ENCODE results near the gene GORAB. TPM values are rescaled to one million over a fixed set of nuclear protein-coding genes. Genes with fewer than 3 reads are reported as not detected.

The GORAB gene
- polyA plus RNA-seq, 1 donor (not counting 4 experiments of a cell fraction or from before 2014, with no cell fraction given), result 12.0 TPM

DNA sequence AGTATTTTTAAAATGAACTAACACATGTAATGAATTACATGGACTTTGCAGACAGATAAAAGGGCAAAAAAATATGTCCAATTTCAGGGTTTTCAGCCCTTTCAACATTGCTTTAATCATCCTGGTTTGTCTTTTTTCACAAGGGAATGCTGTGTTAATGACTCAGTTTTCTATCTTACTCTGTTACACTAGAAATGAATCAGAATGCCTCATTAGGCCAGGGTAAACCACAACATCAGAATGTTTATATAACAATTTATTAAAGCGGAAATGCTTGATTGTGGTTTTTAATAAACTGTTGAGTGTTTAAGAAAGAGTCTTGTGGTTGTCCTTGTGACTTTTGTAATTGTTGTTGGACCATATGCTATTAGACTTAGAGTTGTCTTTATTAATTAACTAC is 13.5 kb downstream of the GORAB start:
- no peaks in the 10 kb centered on the region for H4K20me1 ChIP-seq (ENCODE audit: control insufficient read depth, extremely low read depth, insufficient read depth, low read length)
- no peak overlapping the region for H3K4me3 ChIP-seq (ENCODE audit: control insufficient read depth in 2 of 3, extremely low read depth in 1 of 3, insufficient read depth in 2 of 3, low read depth in 1 of 3, low read length in 3 of 3)
- H3K36me3 ChIP-seq (ENCODE audit: control insufficient read depth in 2 of 2, extremely low read depth in 1 of 2, insufficient read depth in 2 of 2, low read length in 2 of 2), result peaks cover 2 to 10% of the 10 kb centered on the region in 2 experiments
- dilution Hi-C loops (cut with MboI; ENCODE audit: extremely low pct_ligation_motif_present, low sequenced_read_pairs), result no loop called here
- peak overlapping the region; percentile 22 for H3K27ac ChIP-seq (ENCODE audit: control insufficient read depth, insufficient read depth, low read length)
- H3K4me2 ChIP-seq (ENCODE audit: control insufficient read depth, extremely low read depth, insufficient read depth, low read depth, low read length), result no peak overlapping the region
- H3K27me3 ChIP-seq (ENCODE audit: control insufficient read depth, extremely low read depth, insufficient read depth, low read length), result no peaks in the 10 kb centered on the region
- H3K79me2 ChIP-seq (ENCODE audit: control insufficient read depth, insufficient read depth, low read length), result no peaks in the 10 kb centered on the region
- no peak for DNase-seq (ENCODE audit: low read depth, low spot score)
- peak; percentile 61 for FAIRE-seq
- no peaks in the 10 kb centered on the region for H3K9me1 ChIP-seq (ENCODE audit: control insufficient read depth, extremely low read depth, insufficient read depth, low read length)
- peaks cover 13% of the 10 kb centered on the region for H3K4me1 ChIP-seq (ENCODE audit: control insufficient read depth, extremely low read depth, insufficient read depth, low read length)
- no peak overlapping the region for H2AFZ ChIP-seq (ENCODE audit: control insufficient read depth, low read length)
- TF ChIP-seq, protein P1, sequence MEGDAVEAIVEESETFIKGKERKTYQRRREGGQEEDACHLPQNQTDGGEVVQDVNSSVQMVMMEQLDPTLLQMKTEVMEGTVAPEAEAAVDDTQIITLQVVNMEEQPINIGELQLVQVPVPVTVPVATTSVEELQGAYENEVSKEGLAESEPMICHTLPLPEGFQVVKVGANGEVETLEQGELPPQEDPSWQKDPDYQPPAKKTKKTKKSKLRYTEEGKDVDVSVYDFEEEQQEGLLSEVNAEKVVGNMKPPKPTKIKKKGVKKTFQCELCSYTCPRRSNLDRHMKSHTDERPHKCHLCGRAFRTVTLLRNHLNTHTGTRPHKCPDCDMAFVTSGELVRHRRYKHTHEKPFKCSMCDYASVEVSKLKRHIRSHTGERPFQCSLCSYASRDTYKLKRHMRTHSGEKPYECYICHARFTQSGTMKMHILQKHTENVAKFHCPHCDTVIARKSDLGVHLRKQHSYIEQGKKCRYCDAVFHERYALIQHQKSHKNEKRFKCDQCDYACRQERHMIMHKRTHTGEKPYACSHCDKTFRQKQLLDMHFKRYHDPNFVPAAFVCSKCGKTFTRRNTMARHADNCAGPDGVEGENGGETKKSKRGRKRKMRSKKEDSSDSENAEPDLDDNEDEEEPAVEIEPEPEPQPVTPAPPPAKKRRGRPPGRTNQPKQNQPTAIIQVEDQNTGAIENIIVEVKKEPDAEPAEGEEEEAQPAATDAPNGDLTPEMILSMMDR (optimal IDR thresholded peaks at IDR 0.05 in 1 of 3, IDR thresholded peaks at IDR 0.05 in 1 of 3, conservative IDR thresholded peaks at IDR 0.05 in 1 of 3; ENCODE audit: extremely low read depth in 1 of 3, insufficient read depth in 2 of 3, low read length in 3 of 3), result no peak
- TF ChIP-seq EZH2 (IDR thresholded peaks at IDR 0.05; ENCODE audit: low read length), result no peak
- no peak overlapping the region for H3K9ac ChIP-seq (ENCODE audit: control insufficient read depth, extremely low read depth, insufficient read depth, low read length)
- no peaks in the 10 kb centered on the region for H3K9me3 ChIP-seq (ENCODE audit: control insufficient read depth, low read depth, low read length)

DNA sequence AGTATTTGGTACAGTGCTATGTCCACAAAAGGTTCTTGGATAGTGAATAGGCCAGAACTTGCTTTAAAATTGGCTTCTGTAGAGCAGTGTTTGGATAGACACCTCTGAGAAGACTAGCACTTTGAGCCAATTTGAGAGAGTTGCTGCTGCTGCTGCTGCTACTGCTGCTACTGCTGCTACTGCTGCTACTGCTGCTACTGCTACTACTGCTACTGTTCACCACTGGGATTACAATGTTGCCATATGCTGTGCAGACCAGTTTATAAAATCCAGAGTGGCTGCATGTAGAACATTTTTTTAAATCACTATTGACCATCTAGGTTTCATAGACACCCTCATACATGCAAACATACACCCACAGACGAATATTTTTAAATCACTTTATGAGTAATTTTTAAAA is 15.3 kb downstream of the GORAB start:
- Histone ChIP-seq H3K9me1 (ENCODE audit: control insufficient read depth, extremely low read depth, insufficient read depth, low read length) (no peaks in the 10 kb centered on the region), H3K4me2 (ENCODE audit: control insufficient read depth, extremely low read depth, insufficient read depth, low read depth, low read length) (no peak overlapping the region), H3K4me3 (ENCODE audit: control insufficient read depth in 2 of 3, extremely low read depth in 1 of 3, insufficient read depth in 2 of 3, low read depth in 1 of 3, low read length in 3 of 3) (no peak overlapping the region), H2AFZ (ENCODE audit: control insufficient read depth, low read length) (no peak overlapping the region), H3K27ac (ENCODE audit: control insufficient read depth, insufficient read depth, low read length) (no peak overlapping the region), H3K36me3 (ENCODE audit: control insufficient read depth in 2 of 2, extremely low read depth in 1 of 2, insufficient read depth in 2 of 2, low read length in 2 of 2) (peaks cover 5 to 10% of the 10 kb centered on the region in 2 experiments), H3K79me2 (ENCODE audit: control insufficient read depth, insufficient read depth, low read length) (no peaks in the 10 kb centered on the region), H3K9ac (ENCODE audit: control insufficient read depth, extremely low read depth, insufficient read depth, low read length) (no peak overlapping the region), H3K4me1 (ENCODE audit: control insufficient read depth, extremely low read depth, insufficient read depth, low read length) (peaks cover 13% of the 10 kb centered on the region), H3K27me3 (ENCODE audit: control insufficient read depth, extremely low read depth, insufficient read depth, low read length) (no peaks in the 10 kb centered on the region), H4K20me1 (ENCODE audit: control insufficient read depth, extremely low read depth, insufficient read depth, low read length) (no peaks in the 10 kb centered on the region), H3K9me3 (ENCODE audit: control insufficient read depth, low read depth, low read length) (no peaks in the 10 kb centered on the region)
- FAIRE-seq (no peak), DNase-seq (ENCODE audit: low read depth, low spot score) (no peak)
- dilution Hi-C loops (cut with MboI; ENCODE audit: extremely low pct_ligation_motif_present, low sequenced_read_pairs), result no loop called here
- TF ChIP-seq EZH2 (IDR thresholded peaks at IDR 0.05; ENCODE audit: low read length), result no peak
- TF ChIP-seq, protein P1 (optimal IDR thresholded peaks at IDR 0.05 in 1 of 3, IDR thresholded peaks at IDR 0.05 in 1 of 3, conservative IDR thresholded peaks at IDR 0.05 in 1 of 3; ENCODE audit: extremely low read depth in 1 of 3, insufficient read depth in 2 of 3, low read length in 3 of 3), result no peak

Measured in keratinocyte (primary cell).